Ovary (tissue), 9 donors: ENCODE measurements around the gene REEP3. TPM values are rescaled to one million over a fixed set of nuclear protein-coding genes. Genes with fewer than 3 reads are reported as not detected.

Experiments
- DNase-seq, 5 donors: peaks; one replicate each; pipeline ENCODE4 v3.0.0-alpha.2; 2019 to 2020
- H3K27ac ChIP-seq, 2 donors: fragments of 200-600 bp; one replicate each; pipeline versions ENCODE4 v1.5.1 to v1.8.0; 2019 to 2022
- H3K27me3 ChIP-seq: fragments of 200-600 bp; one replicate; pipeline ENCODE4 v1.8.0; 2022
- H3K36me3 ChIP-seq: fragments of 200-600 bp; sonication (generic); one replicate; pipeline ENCODE4 v1.5.1; 2019
- H3K4me1 ChIP-seq: one replicate; pipeline ENCODE4 v1.8.1; 2013; ENCODE audit warnings: mild to moderate bottlenecking, moderate library complexity; ENCODE audit not compliant: insufficient read depth
- H3K4me3 ChIP-seq: fragments of 200-600 bp; sonication (generic); one replicate; pipeline ENCODE4 v1.5.1; 2017
- H3K9me3 ChIP-seq, 2 donors: fragments of 200-600 bp in 1 of 2; sonication (generic) in 1 of 2; one replicate each; pipeline versions ENCODE4 v1.5.1 to v1.8.1; 2013 to 2019; ENCODE audit warnings: mild to moderate bottlenecking in 1 of 2, moderate library complexity in 1 of 2
- CTCF ChIP-seq, 3 donors: fragments of 450-650 bp in 2 of 3; fragments of 200-600 bp in 1 of 3; IDR thresholded peaks; one replicate each; pipeline versions ENCODE4 v1.5.1 to v1.8.0; 2016 to 2022; ENCODE audit warnings: antibody characterized with exemption in 3 of 3, mild to moderate bottlenecking in 1 of 3
- EP300 ChIP-seq: sonication (generic); formaldehyde crosslinking; IDR thresholded peaks from one replicate; pipeline ENCODE4 v1.6.1; 2017; ENCODE audit warnings: antibody characterized with exemption
- POLR2A ChIP-seq: fragments of 450-650 bp; IDR thresholded peaks from one replicate; pipeline ENCODE4 v1.6.1; 2017; ENCODE audit warnings: antibody characterized with exemption, mild to moderate bottlenecking, moderate library complexity
- WGBS, 3 donors: extraction: QIAGEN DNeasy Blood & Tissue Kit in 1 of 3; methylation state at CpG; one replicate each; pipeline versions ENCODE4 v1.1.5 to v1.1.7; 2013 to 2017; 5-methylcytosine and 5-hydroxymethylcytosine counted together
- intact Hi-C, 4 donors: fragments of 100-400 bp; cut with DNase I; formaldehyde crosslinking; loops; one replicate each; pipeline versions ENCODE4 v1.11.0 to v1.15.1; 2022 to 2023
- polyA plus RNA-seq, 2 donors: library from polyadenylated mRNA; stranded (reverse); fragments of 200-250 nt in 1 of 2; fragments of 350-450 nt in 1 of 2; fragmentation: Illumina TruSeq in 1 of 2; extraction: RNeasy Lipid Tissue Mini Kit (QIAGEN cat#74804) in 1 of 2; gene quantifications; one replicate each; pipeline ENCODE4 v1.2.3, GENCODE V29; 2013 to 2014
- total RNA-seq, 7 donors: library from RNA; depleted of rRNA in 2 of 7; stranded (reverse); fragments of >200 nt in 2 of 7; fragmentation: NEBNext Ultra II Directional in 3 of 7; extraction: Animal tissue kit (Norgen Biotek cat#: 25700) in 3 of 7; gene quantifications; one replicate each; pipeline versions ENCODE4 v1.1.0 to v1.2.4, GENCODE V29; 2016 to 2023
- donor health status: DM: no; HTN: no; CAD: no; lungs with moderate emphysema.
- donor health status: DM: no; HTN: no; CAD: no.
- donor health status: Bipolar disorder and iron deficiency.
- donor health status: DM: yes; HTN: yes; CAD: no.
- donor health status: DM: no; HTN: no; CAD: no.
- donor health status: DM: yes; HTN: yes; CAD: no.

Gene REEP3
- total and polyA plus RNA-seq, 9 donors: 9.3 to 30.5 (median 23.1) TPM

GRCh38 chr10:63480237-63480636 is 41.0 kb upstream of the REEP3 start:
- no peak overlapping the region for H3K27ac ChIP-seq
- H3K27me3 ChIP-seq: no peaks in the 10 kb centered on the region
- no peak for DNase-seq
- no peaks in the 10 kb centered on the region for H3K9me3 ChIP-seq
- no peak for TF ChIP-seq CTCF (IDR thresholded peaks at IDR 0.05)
- TF ChIP-seq POLR2A: no peak
- H3K4me1 ChIP-seq: peaks cover 5% of the 10 kb centered on the region
- intact Hi-C loops: no loop called here
- H3K4me3 ChIP-seq: no peak overlapping the region
- WGBS, 3 donors: 88 to 94% (median 91%) methylated on average over 5 of the region's 5 CpGs
- H3K36me3 ChIP-seq: no peaks in the 10 kb centered on the region

DNA sequence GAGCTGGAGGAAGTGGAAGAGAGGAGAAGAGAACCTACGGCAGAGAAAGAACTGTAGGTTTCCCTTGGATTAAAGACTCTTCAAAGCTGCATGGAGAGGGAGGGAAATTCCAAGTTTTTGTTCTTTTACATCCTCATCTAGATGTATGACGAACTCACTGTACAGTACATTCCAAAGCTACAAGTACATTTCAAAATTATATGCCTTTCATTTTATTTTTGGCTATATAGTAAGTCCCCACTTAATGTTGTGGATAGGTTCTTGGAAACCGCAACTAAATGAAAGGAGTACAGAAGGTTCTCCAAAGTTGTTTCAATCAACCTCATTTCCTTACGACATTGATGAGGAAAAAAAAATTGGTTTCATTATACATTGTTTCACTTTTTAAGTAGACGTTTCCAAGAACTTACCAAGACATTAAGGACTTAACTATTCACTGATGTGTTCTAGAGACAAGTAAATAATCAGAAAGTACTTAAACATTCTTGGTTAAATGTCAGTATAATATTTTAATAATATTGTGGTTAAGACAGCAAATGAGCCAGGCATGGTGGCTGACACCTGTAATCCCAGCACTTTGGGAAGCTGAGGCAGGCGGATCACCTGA is 39.3 kb upstream of the REEP3 start:
- no peaks in the 10 kb centered on the region for H3K27me3 ChIP-seq
- no peak for TF ChIP-seq EP300
- TF ChIP-seq CTCF (IDR thresholded peaks at IDR 0.05): no peak
- TF ChIP-seq POLR2A: no peak
- no peak overlapping the region for H3K27ac ChIP-seq
- no peaks in the 10 kb centered on the region for H3K9me3 ChIP-seq
- peaks cover 8% of the 10 kb centered on the region for H3K4me1 ChIP-seq
- intact Hi-C loops: no loop called here
- WGBS, 3 donors: 81 to 82% (median 81%) methylated on average over 6 of the region's 6 CpGs
- H3K4me3 ChIP-seq: no peak overlapping the region
- no peak for DNase-seq
- no peaks in the 10 kb centered on the region for H3K36me3 ChIP-seq

GRCh38 chr10:63483983-63484382 is 37.2 kb upstream of the REEP3 start:
- no peak for TF ChIP-seq CTCF (IDR thresholded peaks at IDR 0.05)
- no peak for TF ChIP-seq POLR2A
- no peak for TF ChIP-seq EP300
- 93 to 100% (median 96%) methylated on average over 1 of the region's 1 CpG for WGBS, 3 donors
- intact Hi-C loops: no loop called here
- peaks cover 7% of the 10 kb centered on the region for H3K4me1 ChIP-seq
- no peaks in the 10 kb centered on the region for H3K36me3 ChIP-seq
- no peaks in the 10 kb centered on the region for H3K27me3 ChIP-seq
- no peak for DNase-seq
- H3K27ac ChIP-seq: no peak overlapping the region
- no peaks in the 10 kb centered on the region for H3K9me3 ChIP-seq
- H3K4me3 ChIP-seq: no peak overlapping the region

DNA sequence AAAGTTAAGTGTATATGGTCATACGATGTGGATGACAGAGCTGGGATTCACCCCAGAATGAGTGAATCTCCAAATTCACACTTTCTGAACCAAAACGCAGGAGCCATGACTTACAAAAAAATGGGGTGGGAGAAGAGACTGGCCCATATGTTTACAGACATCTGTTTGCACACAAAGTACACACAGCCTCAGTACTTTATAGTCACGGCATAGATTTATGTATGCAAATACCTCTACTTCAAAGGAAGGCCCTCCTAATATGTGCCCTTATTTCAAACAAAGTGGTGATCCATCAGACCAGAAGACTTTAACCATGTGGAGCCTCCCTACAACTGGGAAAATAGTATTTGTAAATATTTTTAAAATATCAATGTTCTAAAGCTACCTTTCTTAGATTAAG is 33.2 kb upstream of the REEP3 start:
- peaks cover 8% of the 10 kb centered on the region for H3K4me1 ChIP-seq
- H3K4me3 ChIP-seq: no peak overlapping the region
- TF ChIP-seq CTCF (IDR thresholded peaks at IDR 0.05) (no peak), EP300 (no peak), POLR2A (no peak)
- intact Hi-C loops: no loop called here
- no peak overlapping the region for H3K27ac ChIP-seq
- H3K9me3 ChIP-seq: no peaks in the 10 kb centered on the region
- no peaks in the 10 kb centered on the region for H3K27me3 ChIP-seq
- no peaks in the 10 kb centered on the region for H3K36me3 ChIP-seq
- DNase-seq: no peak
- 88 to 90% (median 88%) methylated on average over 3 of the region's 3 CpGs for WGBS, 3 donors
